OCI-LY7 (cell line): ENCODE results near the gene NDUFV1. TPM values are rescaled to one million over a fixed set of nuclear protein-coding genes. Genes with fewer than 3 reads are reported as not detected.
A peak's percentile ranks its signal among the peaks of the same experiment; 100 is the strongest.
"Not testable (repeated sequence)": the region's sequence is repeated elsewhere in the genome, so short reads cannot be mapped to it uniquely, and the experiment has no call there.

ENCODE experiments used
- BruUV-seq: library from RNA; stranded (reverse); fragments of 400-500 nt; replicated peaks from 2 replicates; lab custom pipeline; 2021; lab: Mats Ljungman, UMichigan
- CTCF ChIA-PET: fragments of 300-600 bp; sonication (Branson Sonifier 250); formaldehyde crosslinking; loops from one replicate; lab custom pipeline; 2022; ENCODE audit warnings: antibody characterized with exemption; ENCODE audit not compliant: unreplicated experiment; lab: Charles Lee
- POLR2A ChIA-PET: fragments of 300-600 bp; sonication (Branson Sonifier 250); formaldehyde crosslinking; loops from one replicate; lab custom pipeline; 2022; ENCODE audit warnings: antibody characterized with exemption; lab: Charles Lee
- DNase-seq: peaks from one replicate; pipeline ENCODE4 v3.0.0-alpha.2; 2015; ENCODE audit warnings: low spot score
- H2AFZ ChIP-seq: fragments of 200-600 bp; sonication (generic), shearing (Covaris generic); 2 replicates; pipeline ENCODE4 v1.6.1; 2014; ENCODE audit warnings: mild to moderate bottlenecking, antibody characterized with exemption, low read length, moderate library complexity
- H3K27ac ChIP-seq: fragments of 200-600 bp; sonication (generic); 2 replicates; pipeline ENCODE4 v1.5.1; 2014; ENCODE audit warnings: mixed run types, low read depth, mild to moderate bottlenecking, moderate library complexity, low read length, inconsistent platforms; ENCODE audit not compliant: poor library complexity, severe bottlenecking
- H3K36me3 ChIP-seq: fragments of 200-600 bp; sonication (generic); 2 replicates; pipeline ENCODE4 v1.6.1; 2014; ENCODE audit warnings: mild to moderate bottlenecking, antibody characterized with exemption, low read length, moderate library complexity, mixed read lengths; ENCODE audit not compliant: insufficient read depth
- H3K4me1 ChIP-seq: fragments of 200-600 bp; sonication (generic); 2 replicates; pipeline ENCODE4 v1.5.1; 2014; ENCODE audit warnings: mild to moderate bottlenecking, low read length; ENCODE audit not compliant: insufficient read depth, poor library complexity, severe bottlenecking
- H3K4me2 ChIP-seq: fragments of 200-600 bp; sonication (generic); 2 replicates; pipeline ENCODE4 v1.6.1; 2014; ENCODE audit warnings: mild to moderate bottlenecking, low read length
- H3K4me3 ChIP-seq: fragments of 200-600 bp; sonication (generic); 2 replicates; pipeline ENCODE4 v1.5.1; 2014; ENCODE audit warnings: mild to moderate bottlenecking, low read depth, low read length; ENCODE audit not compliant: poor library complexity, severe bottlenecking
- H3K79me2 ChIP-seq: fragments of 200-600 bp; sonication (generic); 2 replicates; pipeline ENCODE4 v1.6.1; 2016; ENCODE audit warnings: low read depth, mild to moderate bottlenecking, low read length, moderate library complexity, mixed read lengths; ENCODE audit not compliant: insufficient read depth
- H3K9me2 ChIP-seq: fragments of 200-600 bp; sonication (generic); 2 replicates; pipeline ENCODE4 v1.6.1; 2016; ENCODE audit warnings: mild to moderate bottlenecking, low read length, mixed read lengths; ENCODE audit not compliant: insufficient read depth
- H3K9me3 ChIP-seq: fragments of 200-600 bp; sonication (generic); 2 replicates; pipeline ENCODE4 v1.6.1; 2014; ENCODE audit warnings: mild to moderate bottlenecking, mixed run types, low read length, mixed read lengths
- H4K20me1 ChIP-seq: fragments of 200-600 bp; sonication (generic); 2 replicates; pipeline ENCODE4 v1.6.1; 2014; ENCODE audit warnings: mild to moderate bottlenecking, antibody characterized with exemption, low read length, moderate library complexity, mixed read lengths; ENCODE audit not compliant: insufficient read depth
- CTCF ChIP-seq: fragments of 200-600 bp; sonication (generic); conservative IDR thresholded peaks from 2 replicates; pipeline ENCODE4 v1.5.1; 2014; ENCODE audit warnings: mild to moderate bottlenecking, antibody characterized with exemption, low read length, moderate library complexity, mixed read lengths
- EZH2phosphoT487 ChIP-seq: fragments of 200-600 bp; sonication (generic); IDR thresholded peaks from 2 replicates; pipeline ENCODE4 v1.6.1; 2018; ENCODE audit warnings: low read depth, borderline replicate concordance, mild to moderate bottlenecking, mixed run types, antibody characterized with exemption, low read length, moderate library complexity, mixed read lengths
- intact Hi-C: fragments of 100-400 bp; cut with micrococcal nuclease; formaldehyde crosslinking; loops from one replicate; pipeline ENCODE4 v1.10.0; 2022; ENCODE audit not compliant: unreplicated experiment
- total RNA-seq, 2 experiments: library from RNA; depleted of rRNA in 1 of 2; stranded (reverse); fragments of >200 nt in 1 of 2; shearing (Covaris generic) in 1 of 2; gene quantifications; 2 replicates each; pipeline ENCODE4 v1.2.3, GENCODE V29; 2014 to 2022

Gene NDUFV1
- total RNA-seq, 2 experiments from 2014 or later: 283 to 335 TPM

GRCh38 chr11:67586568-67587250 is 20.0 kb upstream of the NDUFV1 start:
- no peak overlapping the region for H2AFZ ChIP-seq
- H3K9me3 ChIP-seq: peaks cover 10% of the 10 kb centered on the region; the same call in 1 of the 2 replicates
- peak overlapping the region; percentile 91 for H3K4me2 ChIP-seq
- DNase-seq: peak; percentile 45
- CTCF ChIA-PET: no interaction called here
- intact Hi-C loops: loop anchor here (5.0 to 10.0 kb wide), 2 partner anchors 184 to 232 kb away; partner anchors contain the start of genes POLD4, PPP1CA and TBC1D10C
- TF ChIP-seq EZH2phosphoT487 (no peak), CTCF (no peak)
- peaks cover 62% of the 10 kb centered on the region for H3K36me3 ChIP-seq
- peak overlapping the region; percentile 88 for H3K4me3 ChIP-seq
- no TSS peak for BruUV-seq
- no peaks in the 10 kb centered on the region for H3K9me2 ChIP-seq
- H3K4me1 ChIP-seq: peaks cover 61% of the 10 kb centered on the region
- peaks cover 39% of the 10 kb centered on the region; the same call in 1 of the 2 replicates for H3K79me2 ChIP-seq
- H4K20me1 ChIP-seq: no peaks in the 10 kb centered on the region
- H3K27ac ChIP-seq: peak overlapping the region; percentile 84
- POLR2A ChIA-PET: no interaction called here

GRCh38 chr11:67588136-67588503 is 18.6 kb upstream of the NDUFV1 start:
- Histone ChIP-seq H4K20me1 (no peaks in the 10 kb centered on the region), H3K9me3 (peaks cover 10% of the 10 kb centered on the region; the same call in 1 of the 2 replicates), H3K9me2 (no peaks in the 10 kb centered on the region), H3K27ac (peak overlapping the region; percentile 84), H3K4me3 (peak overlapping the region; percentile 88), H3K4me1 (peaks cover 49% of the 10 kb centered on the region), H3K4me2 (peak overlapping the region; percentile 91), H3K79me2 (peaks cover 27% of the 10 kb centered on the region; the same call in 1 of the 2 replicates), H2AFZ (no peak overlapping the region), H3K36me3 (peaks cover 62% of the 10 kb centered on the region)
- CTCF ChIA-PET: no interaction called here
- no TSS peak for BruUV-seq
- intact Hi-C loops: loop anchor here (1.0 to 10.0 kb wide), 3 partner anchors 18 to 233 kb away; partner anchors contain the start of genes NDUFV1, POLD4, PPP1CA and TBC1D10C
- POLR2A ChIA-PET: interaction anchor here (1.2 kb wide), 1 partner anchor 11 kb away, joined by 3 read pairs; no protein-coding TSS in a partner anchor
- DNase-seq: peak; percentile 71
- TF ChIP-seq CTCF (no peak), EZH2phosphoT487 (no peak)

- not testable (repeated sequence) for H2AFZ ChIP-seq, DNase-seq, H4K20me1 ChIP-seq, H3K9me2 ChIP-seq, BruUV-seq, H3K4me3 ChIP-seq, H3K9me3 ChIP-seq
- H3K4me2 ChIP-seq: peak overlapping the region; percentile 8; the same call in 1 of the 2 replicates
- POLR2A ChIA-PET: interaction anchor here (1.2 kb wide), 1 partner anchor 12 kb away, joined by 3 read pairs; no protein-coding TSS in a partner anchor
- peaks cover 21% of the 10 kb centered on the region; the same call in 1 of the 2 replicates for H3K79me2 ChIP-seq
- CTCF ChIA-PET: interaction anchor here (0.6 kb wide), 1 partner anchor 83 kb away, joined by 10 read pairs; no protein-coding TSS in a partner anchor
- peak overlapping the region; percentile 84 for H3K27ac ChIP-seq
- H3K36me3 ChIP-seq: peaks cover 61% of the 10 kb centered on the region
- H3K4me1 ChIP-seq: peaks cover 49% of the 10 kb centered on the region
- intact Hi-C loops: loop anchor here (1.0 to 10.0 kb wide), 3 partner anchors 17 to 234 kb away; partner anchors contain the start of genes NDUFV1, POLD4, PPP1CA and TBC1D10C
Observed at GRCh38 chr11:67588899-67589415, 17.8 kb upstream of the NDUFV1 start.
